Upper lobe of right lung (tissue), 1 donor: ENCODE data around the gene SLC9A9. TPM values are rescaled to one million over a fixed set of nuclear protein-coding genes. Genes with fewer than 3 reads are reported as not detected.

Experiments
- ATAC-seq: fragments of 200-7000 bp; cut with Tn5 transposase; one replicate; pipeline ENCODE4 v1.9.1; 2020; ENCODE audit warnings: mild to moderate bottlenecking, moderate library complexity
- DNase-seq: peaks from one replicate; pipeline ENCODE4 v3.0.0-alpha.2; 2020
- H3K27ac ChIP-seq: fragments of 200-600 bp; one replicate; pipeline ENCODE4 v1.8.0; 2022
- H3K27me3 ChIP-seq: fragments of 200-600 bp; one replicate; pipeline ENCODE4 v1.8.0; 2022; ENCODE audit warnings: mild to moderate bottlenecking
- H3K36me3 ChIP-seq: fragments of 200-600 bp; one replicate; pipeline ENCODE4 v1.8.0; 2022
- H3K4me1 ChIP-seq: fragments of 200-600 bp; one replicate; pipeline ENCODE4 v1.8.0; 2022
- H3K4me3 ChIP-seq: fragments of 200-600 bp; one replicate; pipeline ENCODE4 v1.8.0; 2022; ENCODE audit warnings: mild to moderate bottlenecking
- H3K9me3 ChIP-seq: fragments of 200-600 bp; one replicate; pipeline ENCODE4 v1.8.0; 2022
- intact Hi-C: fragments of 100-400 bp; cut with DNase I; formaldehyde crosslinking; loops from one replicate; pipeline ENCODE4 v1.11.0; 2022
- total RNA-seq: library from RNA; stranded (reverse); fragmentation: NEBNext Ultra II Directional; extraction: Animal tissue kit (Norgen Biotek cat#: 25700); gene quantifications from one replicate; pipeline ENCODE4 v1.2.1, GENCODE V29; 2021
- TF ChIP-seq, protein P1 (sequence below): fragments of 200-600 bp; IDR thresholded peaks from one replicate; pipeline ENCODE4 v1.8.0; 2022; ENCODE audit warnings: antibody characterized with exemption
- donor health status: DM: no; HTN: yes; CAD: no; lungs with severe emphysema.

SLC9A9 gene
- total RNA-seq, 1 donor from 2014 or later, result 13.3 TPM

DNA sequence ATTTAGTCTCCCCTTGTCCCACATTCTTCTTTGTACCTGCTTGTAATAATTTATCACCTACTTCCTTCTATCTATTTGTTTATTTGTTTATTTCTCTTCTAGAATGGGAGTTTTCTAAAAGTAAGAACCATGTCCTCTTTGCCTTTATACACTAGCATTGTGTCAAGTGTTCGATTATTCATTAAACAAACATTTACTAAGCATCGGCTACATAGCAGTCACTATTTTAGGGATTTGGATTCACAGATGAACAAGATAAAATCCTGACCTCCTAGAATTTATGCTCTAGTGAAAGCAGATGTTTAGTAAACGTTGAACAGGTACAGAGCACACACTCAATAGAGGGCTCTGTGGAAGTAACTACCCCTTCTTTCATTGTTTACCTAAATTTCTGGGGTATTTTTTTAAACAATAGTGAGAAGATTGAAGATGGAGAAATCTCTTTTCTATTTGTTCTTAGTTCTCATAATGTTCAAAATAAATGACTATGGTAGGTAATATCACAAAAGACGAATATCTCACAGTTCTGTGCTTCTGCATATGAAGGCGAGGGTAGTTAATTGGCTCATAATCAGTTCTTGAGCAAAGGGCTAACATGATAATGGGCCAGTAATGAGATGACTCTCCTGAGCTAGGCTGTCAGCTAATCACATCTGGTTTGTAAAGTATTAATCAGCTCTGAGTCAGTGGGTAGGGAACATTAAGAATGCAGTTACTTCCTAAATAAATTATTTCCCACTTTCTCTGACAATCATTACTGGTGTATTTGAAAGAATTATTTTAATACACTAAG lies 111.9 kb downstream of the SLC9A9 start:
- TF ChIP-seq, protein P1, sequence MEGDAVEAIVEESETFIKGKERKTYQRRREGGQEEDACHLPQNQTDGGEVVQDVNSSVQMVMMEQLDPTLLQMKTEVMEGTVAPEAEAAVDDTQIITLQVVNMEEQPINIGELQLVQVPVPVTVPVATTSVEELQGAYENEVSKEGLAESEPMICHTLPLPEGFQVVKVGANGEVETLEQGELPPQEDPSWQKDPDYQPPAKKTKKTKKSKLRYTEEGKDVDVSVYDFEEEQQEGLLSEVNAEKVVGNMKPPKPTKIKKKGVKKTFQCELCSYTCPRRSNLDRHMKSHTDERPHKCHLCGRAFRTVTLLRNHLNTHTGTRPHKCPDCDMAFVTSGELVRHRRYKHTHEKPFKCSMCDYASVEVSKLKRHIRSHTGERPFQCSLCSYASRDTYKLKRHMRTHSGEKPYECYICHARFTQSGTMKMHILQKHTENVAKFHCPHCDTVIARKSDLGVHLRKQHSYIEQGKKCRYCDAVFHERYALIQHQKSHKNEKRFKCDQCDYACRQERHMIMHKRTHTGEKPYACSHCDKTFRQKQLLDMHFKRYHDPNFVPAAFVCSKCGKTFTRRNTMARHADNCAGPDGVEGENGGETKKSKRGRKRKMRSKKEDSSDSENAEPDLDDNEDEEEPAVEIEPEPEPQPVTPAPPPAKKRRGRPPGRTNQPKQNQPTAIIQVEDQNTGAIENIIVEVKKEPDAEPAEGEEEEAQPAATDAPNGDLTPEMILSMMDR, result no peak
- H3K4me1 ChIP-seq, result no peaks in the 10 kb centered on the region
- no peak overlapping the region for H3K27ac ChIP-seq
- no peaks in the 10 kb centered on the region for H3K36me3 ChIP-seq
- ATAC-seq, result no peak
- no peaks in the 10 kb centered on the region for H3K27me3 ChIP-seq
- no peak for DNase-seq
- no peaks in the 10 kb centered on the region for H3K9me3 ChIP-seq
- intact Hi-C loops, result no loop called here
- no peak overlapping the region for H3K4me3 ChIP-seq

DNA sequence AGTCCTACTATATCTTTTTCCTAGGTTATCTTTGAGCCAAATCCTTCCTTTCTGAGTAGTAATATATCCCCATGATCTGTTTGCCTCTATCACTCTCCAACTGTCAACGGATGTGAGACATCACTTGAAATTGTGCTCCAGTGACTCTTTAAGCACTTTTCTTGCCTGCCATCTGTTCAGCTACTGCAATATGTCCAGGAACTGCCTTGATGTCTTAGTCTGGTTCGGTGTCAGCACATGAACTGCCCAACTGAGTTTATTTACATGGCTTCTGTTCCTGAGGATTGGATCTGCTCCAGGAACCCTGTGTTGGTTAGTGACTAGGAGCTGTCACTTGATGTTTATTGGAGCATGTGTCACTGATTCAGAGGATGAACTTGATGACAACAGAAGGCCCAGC lies 116.5 kb downstream of the SLC9A9 start:
- no peak overlapping the region for H3K27ac ChIP-seq
- intact Hi-C loops, result no loop called here
- no peaks in the 10 kb centered on the region for H3K36me3 ChIP-seq
- no peak for DNase-seq
- TF ChIP-seq, protein P1, result no peak
- no peaks in the 10 kb centered on the region for H3K4me1 ChIP-seq
- no peak for ATAC-seq
- H3K4me3 ChIP-seq, result no peak overlapping the region
- H3K27me3 ChIP-seq, result no peaks in the 10 kb centered on the region
- no peaks in the 10 kb centered on the region for H3K9me3 ChIP-seq

DNA sequence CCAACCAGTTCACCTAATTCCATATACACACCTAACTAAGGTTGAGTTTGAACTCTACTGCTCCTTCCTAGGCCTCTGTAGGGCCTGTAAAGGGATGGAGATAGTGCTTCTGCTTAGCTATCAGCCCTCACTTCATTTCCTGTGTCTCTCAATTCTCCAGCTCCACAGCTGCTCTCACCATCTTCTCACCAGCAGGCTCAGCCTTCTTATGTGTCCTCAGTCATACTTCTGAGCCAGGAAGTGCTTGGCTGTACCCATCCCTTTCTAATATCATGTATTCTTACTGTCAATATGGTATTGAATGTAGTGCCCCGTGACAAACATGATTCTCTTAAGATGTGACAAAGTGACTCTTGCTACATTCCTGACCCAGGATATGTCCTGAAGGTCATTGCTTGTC lies 116.9 kb downstream of the SLC9A9 start:
- intact Hi-C loops, result no loop called here
- H3K27ac ChIP-seq, result no peak overlapping the region
- no peak for ATAC-seq
- no peaks in the 10 kb centered on the region for H3K27me3 ChIP-seq
- no peaks in the 10 kb centered on the region for H3K9me3 ChIP-seq
- H3K4me3 ChIP-seq, result no peak overlapping the region
- no peaks in the 10 kb centered on the region for H3K36me3 ChIP-seq
- DNase-seq, result no peak
- TF ChIP-seq, protein P1, result no peak
- no peaks in the 10 kb centered on the region for H3K4me1 ChIP-seq

DNA sequence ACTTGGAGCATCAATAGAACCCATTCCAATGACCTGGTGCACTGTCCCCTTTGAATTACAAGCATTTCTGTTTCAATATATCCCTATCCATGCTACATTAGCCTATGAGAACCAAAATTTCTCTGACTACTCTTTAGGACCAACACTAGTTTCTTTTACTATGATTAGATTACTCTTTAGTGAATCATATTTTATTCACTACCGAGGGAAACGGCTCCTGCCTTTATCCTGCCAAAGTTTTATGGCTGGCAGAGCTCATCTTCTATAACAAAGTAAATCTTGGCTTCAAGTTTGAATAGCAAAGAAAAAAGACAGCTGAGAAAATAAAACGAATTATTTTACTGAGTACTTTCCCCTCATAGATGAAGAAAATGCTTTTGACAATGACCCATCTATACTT lies 120.9 kb downstream of the SLC9A9 start:
- no peaks in the 10 kb centered on the region for H3K27me3 ChIP-seq
- intact Hi-C loops, result no loop called here
- no peaks in the 10 kb centered on the region for H3K4me1 ChIP-seq
- no peaks in the 10 kb centered on the region for H3K9me3 ChIP-seq
- no peaks in the 10 kb centered on the region for H3K36me3 ChIP-seq
- ATAC-seq, result no peak
- no peak overlapping the region for H3K4me3 ChIP-seq
- no peak overlapping the region for H3K27ac ChIP-seq
- TF ChIP-seq, protein P1, result no peak
- DNase-seq, result no peak

DNA sequence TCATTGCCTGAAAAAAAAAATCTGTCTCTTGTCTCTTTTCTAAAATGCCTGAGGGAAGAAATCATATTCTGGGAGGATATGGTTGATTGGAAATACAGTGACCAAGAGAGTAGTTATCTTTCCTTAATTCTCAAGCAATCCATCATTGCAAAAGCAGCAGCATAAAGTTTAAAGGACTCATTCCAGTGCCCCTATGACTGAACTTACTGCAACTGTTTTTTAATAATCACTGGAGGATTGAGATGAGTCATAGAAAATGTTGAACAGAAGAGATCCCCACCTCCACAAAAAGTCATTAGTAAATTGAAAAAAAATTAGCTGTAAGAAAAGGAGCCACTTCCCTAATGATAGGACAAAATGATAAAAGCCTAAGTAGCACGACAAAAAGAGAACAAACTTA lies 121.5 kb downstream of the SLC9A9 start:
- Histone ChIP-seq H3K9me3 (no peaks in the 10 kb centered on the region), H3K27me3 (no peaks in the 10 kb centered on the region), H3K36me3 (no peaks in the 10 kb centered on the region), H3K4me3 (no peak overlapping the region), H3K4me1 (no peaks in the 10 kb centered on the region), H3K27ac (no peak overlapping the region)
- TF ChIP-seq, protein P1, result no peak
- DNase-seq, result no peak
- ATAC-seq, result no peak
- intact Hi-C loops, result no loop called here
